Stimulated activated CD4-positive, alpha-beta T cell treated with anti-CD3 and anti-CD28 coated beads, Interleukin-12 subunit alpha, Interleukin-12 subunit beta, amount 100 ng/mL, for 48 hours (primary cell): ENCODE data around the gene WNT9A.
"Not testable (repeated sequence)": the region's sequence is repeated elsewhere in the genome, so short reads cannot be mapped to it uniquely, and the experiment has no call there.

ENCODE experiments used
- DNase-seq, 3 donors: peaks; one replicate each; pipeline ENCODE4 v3.0.0-alpha.2; 2020; ENCODE audit warnings: low read depth in 2 of 3, low spot score in 1 of 3

The WNT9A gene

GRCh38 chr1:227912866-227913265 lies 34.9 kb downstream of the WNT9A start:
- DNase-seq, result no peak

- DNase-seq, result no peak
Measured at GRCh38 chr1:227911376-227911775, 36.4 kb downstream of the WNT9A start.

- no peak for DNase-seq
Measured at GRCh38 chr1:227910511-227911153, 37.1 kb downstream of the WNT9A start.

- not testable (repeated sequence) for DNase-seq
Measured at GRCh38 chr1:227909923-227910328, 37.8 kb downstream of the WNT9A start.

- no peak for DNase-seq
Measured at GRCh38 chr1:227909188-227909587, 38.5 kb downstream of the WNT9A start.

GRCh38 chr1:227908359-227908758 lies 39.4 kb downstream of the WNT9A start:
- DNase-seq, result no peak

- no peak for DNase-seq
Measured at GRCh38 chr1:227907439-227908015, 40.2 kb downstream of the WNT9A start.

- DNase-seq, result no peak
Measured at GRCh38 chr1:227906550-227907071, 41.1 kb downstream of the WNT9A start.

- no peak for DNase-seq
Measured at GRCh38 chr1:227905573-227906487, 41.9 kb downstream of the WNT9A start.

- no peak for DNase-seq
Measured at GRCh38 chr1:227904541-227905335, 43.0 kb downstream of the WNT9A start.

GRCh38 chr1:227903614-227904501 lies 43.9 kb downstream of the WNT9A start:
- no peak for DNase-seq

GRCh38 chr1:227903061-227903521 lies 44.6 kb downstream of the WNT9A start:
- no peak for DNase-seq

- no peak for DNase-seq
Measured at GRCh38 chr1:227902641-227902990, 45.1 kb downstream of the WNT9A start.

- DNase-seq, result no peak
Measured at GRCh38 chr1:227901906-227902640, 45.7 kb downstream of the WNT9A start.

- DNase-seq, result no peak
Measured at GRCh38 chr1:227901239-227901905, 46.4 kb downstream of the WNT9A start.

- DNase-seq, result no peak
Measured at GRCh38 chr1:227900571-227901051, 47.1 kb downstream of the WNT9A start.

- DNase-seq, result no peak
Measured at GRCh38 chr1:227899820-227900449, 47.8 kb downstream of the WNT9A start.

GRCh38 chr1:227899141-227899819 lies 48.5 kb downstream of the WNT9A start:
- DNase-seq, result no peak
